Fibroblast of skin of scalp (primary cell): ENCODE data around the gene RTN4.

Experiments
- DNase-seq: peaks from one replicate; pipeline ENCODE4 v3.0.0-alpha.2; 2013

RTN4 gene

GRCh38 chr2:54947646-54948045 is 102.6 kb downstream of the RTN4 start:
- DNase-seq, result no peak

- DNase-seq, result no peak
These were observed 103.1 kb downstream of the RTN4 start for GRCh38 chr2:54947136-54947535.

- DNase-seq, result no peak
These were observed 103.9 kb downstream of the RTN4 start for GRCh38 chr2:54946220-54946805.

GRCh38 chr2:54945391-54946219 is 104.6 kb downstream of the RTN4 start:
- DNase-seq, result peak; percentile 52

- DNase-seq, result no peak
These were observed 105.4 kb downstream of the RTN4 start for GRCh38 chr2:54944724-54945326.

- DNase-seq, result no peak
These were observed 107.9 kb downstream of the RTN4 start for GRCh38 chr2:54942373-54942772.

- no peak for DNase-seq
These were observed 108.8 kb downstream of the RTN4 start for GRCh38 chr2:54941248-54941984.

- DNase-seq, result no peak
These were observed 109.5 kb downstream of the RTN4 start for GRCh38 chr2:54940723-54941122.

- DNase-seq, result no peak
These were observed 110.7 kb downstream of the RTN4 start for GRCh38 chr2:54939446-54940118.

- no peak for DNase-seq
These were observed 113.5 kb downstream of the RTN4 start for GRCh38 chr2:54936766-54937165.

- DNase-seq, result no peak
These were observed 114.9 kb downstream of the RTN4 start for GRCh38 chr2:54935389-54935788.

GRCh38 chr2:54931473-54931872 is 118.8 kb downstream of the RTN4 start:
- no peak for DNase-seq

GRCh38 chr2:54928719-54929118 is 121.5 kb downstream of the RTN4 start:
- DNase-seq, result no peak

GRCh38 chr2:54927751-54928615 is 122.3 kb downstream of the RTN4 start:
- no peak for DNase-seq

GRCh38 chr2:54927085-54927750 is 123.0 kb downstream of the RTN4 start:
- no peak for DNase-seq

- DNase-seq, result no peak
These were observed 125.2 kb downstream of the RTN4 start for GRCh38 chr2:54925022-54925421.

GRCh38 chr2:54924121-54924520 is 126.1 kb downstream of the RTN4 start:
- no peak for DNase-seq
